Panc1 (cell line): ENCODE measurements around the gene LY6G6D. TPM values are rescaled to one million over a fixed set of nuclear protein-coding genes. Genes with fewer than 3 reads are reported as not detected.

Experiments
- ATAC-seq: fragments of 200-7000 bp; cut with Tn5 transposase; 2 replicates; pipeline ENCODE4 v1.9.1; 2020; ENCODE audit warnings: mild to moderate bottlenecking, moderate library complexity
- BruUV-seq: library from RNA; stranded (reverse); fragments of 400-500 nt; replicated peaks from 2 replicates; lab custom pipeline; 2021; lab: Mats Ljungman, UMichigan
- CTCF ChIA-PET: fragments of 300-600 bp; sonication (Branson Sonifier 250); formaldehyde crosslinking; loops from one replicate; lab custom pipeline; 2022; ENCODE audit warnings: antibody characterized with exemption; lab: Charles Lee
- POLR2A ChIA-PET: fragments of 300-600 bp; sonication (Branson Sonifier 250); formaldehyde crosslinking; loops from one replicate; lab custom pipeline; 2022; ENCODE audit warnings: antibody characterized with exemption; lab: Charles Lee
- DNase-seq: peaks from one replicate; pipeline ENCODE4 v3.0.0-alpha.2; 2010; ENCODE audit warnings: low read depth, low spot score
- H3K27ac ChIP-seq: 2 replicates; pipeline ENCODE4 v1.5.1; 2011; ENCODE audit warnings: mild to moderate bottlenecking, low read length, inconsistent platforms
- H3K27me3 ChIP-seq: fragments of 200-500 bp; sonication (Bioruptor generic); 2 replicates; pipeline ENCODE4 v1.6.0; 2014; ENCODE audit warnings: low read length, inconsistent platforms; ENCODE audit not compliant: control insufficient read depth, insufficient read depth
- H3K36me3 ChIP-seq: fragments of 200-500 bp; sonication (Bioruptor generic); 2 replicates; pipeline ENCODE4 v1.5.1; 2014; ENCODE audit warnings: inconsistent platforms, mild to moderate bottlenecking, low read length, moderate library complexity; ENCODE audit not compliant: control insufficient read depth, insufficient read depth
- H3K4me1 ChIP-seq: 2 replicates; pipeline ENCODE4 v1.5.1; 2011; ENCODE audit warnings: inconsistent platforms, mild to moderate bottlenecking, low read length, moderate library complexity; ENCODE audit not compliant: control insufficient read depth, insufficient read depth
- H3K4me3 ChIP-seq, 2 experiments: 2 replicates each; pipeline ENCODE4 v1.5.1; 2011 to 2012; ENCODE audit warnings: low read depth in 2 of 2, low read length in 2 of 2, mild to moderate bottlenecking in 2 of 2, inconsistent platforms in 1 of 2, moderate library complexity in 1 of 2
- H3K9me3 ChIP-seq: fragments of 200-500 bp; sonication (Bioruptor generic); 2 replicates; pipeline ENCODE4 v1.5.1; 2014; ENCODE audit warnings: low read depth, mild to moderate bottlenecking, inconsistent platforms, low read length, moderate library complexity; ENCODE audit not compliant: control insufficient read depth, insufficient read depth
- CTCF ChIP-seq: fragments of 450-650 bp; IDR thresholded peaks from 2 replicates; pipeline ENCODE4 v1.5.1; 2017; ENCODE audit warnings: mild to moderate bottlenecking
- POLR2AphosphoS5 ChIP-seq: IDR thresholded peaks from 2 replicates; pipeline ENCODE4 v1.6.1; 2012; ENCODE audit warnings: mild to moderate bottlenecking, low read depth, low read length, moderate library complexity
- REST ChIP-seq, 2 experiments: IDR thresholded peaks; 2 replicates each; pipeline ENCODE4 v1.6.1; 2011 to 2012; ENCODE audit warnings: low read depth in 2 of 2, control low read depth in 1 of 2, low read length in 1 of 2, mild to moderate bottlenecking in 1 of 2, moderate library complexity in 1 of 2; ENCODE audit not compliant: insufficient read depth in 1 of 2
- SIN3A ChIP-seq: IDR thresholded peaks from 2 replicates; pipeline ENCODE4 v1.6.1; 2012; ENCODE audit warnings: low read depth, mild to moderate bottlenecking, low read length, moderate library complexity, borderline replicate concordance; ENCODE audit not compliant: insufficient read depth
- TCF7L2 ChIP-seq: IDR thresholded peaks from 2 replicates; pipeline ENCODE4 v1.6.1; 2011; ENCODE audit warnings: mild to moderate bottlenecking, low read depth, low read length, inconsistent platforms
- in situ Hi-C: cut with HindIII; loops from 2 replicates; pipeline ENCODE4 v1.10.0; 2016; ENCODE audit warnings: low sequenced_read_pairs, low pct_unique_long_range_greater_than_20kb
- intact Hi-C: fragments of 100-400 bp; cut with micrococcal nuclease; formaldehyde crosslinking; loops from one replicate; pipeline ENCODE4 v1.10.0; 2022; ENCODE audit not compliant: unreplicated experiment
- total RNA-seq: library from RNA; stranded (reverse); gene quantifications from one replicate; pipeline ENCODE4 v1.2.1, GENCODE V29; 2021; ENCODE audit not compliant: unreplicated experiment

Gene LY6G6D
- total RNA-seq, 1 experiment from 2014 or later = not detected

GRCh38 chr6:31733734-31734133 lies 18.6 kb downstream of the LY6G6D start:
- ChIA-PET CTCF (no interaction called here), POLR2A (interaction anchor here (0.7 kb wide), 1 partner anchor 15 kb away, joined by 3 read pairs; no protein-coding TSS in a partner anchor)
- ATAC-seq = no peak
- in situ Hi-C loops = no loop called here
- Histone ChIP-seq H3K4me1 (peaks cover 58% of the 10 kb centered on the region), H3K36me3 (peaks cover 22% of the 10 kb centered on the region), H3K27me3 (no peaks in the 10 kb centered on the region), H3K9me3 (no peaks in the 10 kb centered on the region), H3K4me3 (peak overlapping the region in 1 of 2 experiments; percentile 99; a peak in 3 of 4 replicates), H3K27ac (peak overlapping the region; percentile 68)
- no TSS peak for BruUV-seq
- intact Hi-C loops = loop anchor here (10.0 kb wide), 1 partner anchor 101 kb away; no protein-coding TSS in a partner anchor
- TF ChIP-seq SIN3A = no peak
- no peak for TF ChIP-seq CTCF
- TF ChIP-seq TCF7L2 = no peak
- TF ChIP-seq REST (IDR thresholded peaks at IDR 0.05; ENCODE audit: insufficient read depth in 1 of 2, low read depth in 2 of 2, low read length in 1 of 2) = no peak
- no peak for TF ChIP-seq POLR2AphosphoS5
- no peak for DNase-seq

GRCh38 chr6:31734247-31734820 lies 19.2 kb downstream of the LY6G6D start:
- no peak for DNase-seq
- CTCF ChIA-PET = no interaction called here
- TF ChIP-seq SIN3A (no peak), TCF7L2 (no peak), REST (IDR thresholded peaks at IDR 0.05; ENCODE audit: insufficient read depth in 1 of 2, low read depth in 2 of 2, low read length in 1 of 2) (no peak), POLR2AphosphoS5 (no peak), CTCF (no peak)
- POLR2A ChIA-PET = no interaction called here
- H3K9me3 ChIP-seq = no peaks in the 10 kb centered on the region
- peak overlapping the region; percentile 100 for H3K27ac ChIP-seq
- peaks cover 63% of the 10 kb centered on the region for H3K4me1 ChIP-seq
- peak overlapping the region; percentile 99 to 100 for H3K4me3 ChIP-seq
- in situ Hi-C loops = no loop called here
- BruUV-seq = no TSS peak
- intact Hi-C loops = loop anchor here (10.0 kb wide), 1 partner anchor 100 kb away; no protein-coding TSS in a partner anchor
- no peaks in the 10 kb centered on the region for H3K27me3 ChIP-seq
- no peak for ATAC-seq
- peaks cover 22% of the 10 kb centered on the region for H3K36me3 ChIP-seq
